K562 (cell line): Measurements from ENCODE around the gene STIL. TPM values are rescaled to one million over a fixed set of nuclear protein-coding genes. Genes with fewer than 3 reads are reported as not detected.

Experiments used
- ARNT ChIP-seq, 2 experiments: fragments of 450-650 bp; IDR thresholded peaks; 2 replicates each; pipeline ENCODE4 v1.6.1; 2016; ENCODE audit warnings: mild to moderate bottlenecking in 1 of 2
- MAX ChIP-seq: sonication (generic); formaldehyde crosslinking; IDR thresholded peaks from 2 replicates; pipeline ENCODE4 v1.9.0; 2022; ENCODE audit warnings: mild to moderate bottlenecking, missing genetic modification reagents
- MCM3 ChIP-seq: fragments of 450-650 bp; IDR thresholded peaks from 2 replicates; pipeline ENCODE4 v1.6.1; 2016
- SMARCA5 ChIP-seq: fragments of 450-650 bp; IDR thresholded peaks from 2 replicates; pipeline ENCODE4 v1.6.1; 2016
- SUPT5H ChIP-seq: fragments of 450-650 bp; IDR thresholded peaks from 2 replicates; pipeline ENCODE4 v1.6.1; 2016
- TEAD1 ChIP-seq, 2 experiments: fragments of 450-650 bp in 1 of 2; sonication (generic) in 1 of 2; formaldehyde crosslinking; IDR thresholded peaks; 2 replicates each; pipeline versions ENCODE4 v1.4.0 to v1.8.0; 2020 to 2022; ENCODE audit warnings: mild to moderate bottlenecking in 2 of 2, missing genetic modification reagents in 1 of 2
- TFE3 ChIP-seq: fragments of 450-650 bp; formaldehyde crosslinking; IDR thresholded peaks from 2 replicates; pipeline ENCODE4 v1.4.0; 2020; ENCODE audit warnings: mild to moderate bottlenecking, mixed read lengths
- THRAP3 ChIP-seq: fragments of 450-650 bp; IDR thresholded peaks from 2 replicates; pipeline ENCODE4 v1.6.1; 2016; ENCODE audit warnings: mild to moderate bottlenecking, inconsistent platforms, borderline replicate concordance
- ZNF212 ChIP-seq: fragments of 450-650 bp; formaldehyde crosslinking; IDR thresholded peaks from 2 replicates; pipeline ENCODE4 v1.4.0; 2020; ENCODE audit warnings: mild to moderate bottlenecking
- polyA plus RNA-seq, 8 experiments: library from polyadenylated mRNA; depleted of rRNA in 4 of 8; stranded (reverse) in 5 of 8; unstranded in 3 of 8; fragments of >200 nt; fragmentation: Nextera tagmentation in 2 of 8; fragmentation: Illumina TruSeq in 1 of 8; extraction: Ambion mirVana in 2 of 8; extraction: Trizol in 1 of 8; gene quantifications; 2 replicates each; pipeline versions ENCODE4 v1.2.1 to v1.2.3, GENCODE V29; 2011 to 2014; ENCODE audit warnings: inconsistent platforms in 1 of 8, missing spikeins in 1 of 8
- total RNA-seq, 7 experiments: library from RNA; depleted of rRNA in 6 of 7; stranded (reverse); fragments of >200 nt in 6 of 7; fragmentation: Illumina TruSeq in 2 of 7; extraction: Trizol in 2 of 7; gene quantifications; 2 replicates each; pipeline versions ENCODE4 v1.2.1 to v1.2.3, GENCODE V29; 2011 to 2021; ENCODE audit warnings: low replicate concordance in 1 of 7
- TF ChIP-seq, protein P1 (sequence below): fragments of 450-650 bp; IDR thresholded peaks from 2 replicates; pipeline ENCODE4 v1.6.1; 2016; ENCODE audit warnings: low read depth
- TF ChIP-seq, protein P2 (sequence below): fragments of 250-450 bp; sonication (Bioruptor Pico); IDR thresholded peaks from 2 replicates; pipeline ENCODE4 v1.4.0; 2020; ENCODE audit warnings: mild to moderate bottlenecking, moderate library complexity

STIL gene
- total and polyA plus RNA-seq, 9 of the 15 experiments (the other 6 are each of a cell fraction or from before 2014, with no cell fraction given) = 10.5 to 77.4 (median 39.6) TPM

DNA sequence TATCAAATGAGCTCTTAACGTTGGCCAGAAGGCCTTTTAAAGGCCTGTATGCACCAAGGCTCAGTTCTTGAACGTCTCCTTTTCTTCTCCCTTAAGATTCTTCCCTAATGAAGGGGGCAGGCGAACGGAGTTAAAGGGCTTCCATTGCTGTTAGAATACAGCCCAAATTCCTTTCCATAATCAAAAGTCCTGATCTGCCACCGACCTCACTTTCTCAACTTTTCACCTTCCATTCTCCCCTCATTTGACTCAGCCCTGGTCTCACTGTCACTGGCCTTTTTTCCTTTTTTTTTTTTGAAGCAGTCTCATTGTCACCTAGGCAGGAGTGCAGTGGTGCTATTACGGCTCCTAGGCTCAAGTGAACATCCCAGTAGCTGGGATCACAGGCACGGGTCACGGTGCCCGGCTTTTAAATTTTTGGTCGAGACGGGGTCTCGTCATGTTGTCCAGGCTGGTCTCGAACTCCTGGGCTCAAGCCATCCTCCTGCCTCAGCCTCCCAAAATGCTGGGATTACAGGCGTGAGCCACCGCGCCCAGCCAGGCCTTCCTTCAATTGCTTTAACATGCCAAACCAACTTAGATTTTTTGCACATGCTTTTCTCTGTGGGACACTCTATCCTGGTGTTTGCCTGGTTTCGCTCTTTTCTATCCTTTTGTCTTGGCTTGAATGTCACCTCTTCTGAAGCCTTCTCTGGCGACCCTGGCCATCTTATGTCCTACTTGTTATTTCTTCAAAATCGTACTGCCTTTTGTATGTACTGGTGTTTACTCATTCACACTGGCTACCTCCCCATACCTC, 19.0 kb upstream of the STIL start (continued):
- TF ChIP-seq, protein P1, sequence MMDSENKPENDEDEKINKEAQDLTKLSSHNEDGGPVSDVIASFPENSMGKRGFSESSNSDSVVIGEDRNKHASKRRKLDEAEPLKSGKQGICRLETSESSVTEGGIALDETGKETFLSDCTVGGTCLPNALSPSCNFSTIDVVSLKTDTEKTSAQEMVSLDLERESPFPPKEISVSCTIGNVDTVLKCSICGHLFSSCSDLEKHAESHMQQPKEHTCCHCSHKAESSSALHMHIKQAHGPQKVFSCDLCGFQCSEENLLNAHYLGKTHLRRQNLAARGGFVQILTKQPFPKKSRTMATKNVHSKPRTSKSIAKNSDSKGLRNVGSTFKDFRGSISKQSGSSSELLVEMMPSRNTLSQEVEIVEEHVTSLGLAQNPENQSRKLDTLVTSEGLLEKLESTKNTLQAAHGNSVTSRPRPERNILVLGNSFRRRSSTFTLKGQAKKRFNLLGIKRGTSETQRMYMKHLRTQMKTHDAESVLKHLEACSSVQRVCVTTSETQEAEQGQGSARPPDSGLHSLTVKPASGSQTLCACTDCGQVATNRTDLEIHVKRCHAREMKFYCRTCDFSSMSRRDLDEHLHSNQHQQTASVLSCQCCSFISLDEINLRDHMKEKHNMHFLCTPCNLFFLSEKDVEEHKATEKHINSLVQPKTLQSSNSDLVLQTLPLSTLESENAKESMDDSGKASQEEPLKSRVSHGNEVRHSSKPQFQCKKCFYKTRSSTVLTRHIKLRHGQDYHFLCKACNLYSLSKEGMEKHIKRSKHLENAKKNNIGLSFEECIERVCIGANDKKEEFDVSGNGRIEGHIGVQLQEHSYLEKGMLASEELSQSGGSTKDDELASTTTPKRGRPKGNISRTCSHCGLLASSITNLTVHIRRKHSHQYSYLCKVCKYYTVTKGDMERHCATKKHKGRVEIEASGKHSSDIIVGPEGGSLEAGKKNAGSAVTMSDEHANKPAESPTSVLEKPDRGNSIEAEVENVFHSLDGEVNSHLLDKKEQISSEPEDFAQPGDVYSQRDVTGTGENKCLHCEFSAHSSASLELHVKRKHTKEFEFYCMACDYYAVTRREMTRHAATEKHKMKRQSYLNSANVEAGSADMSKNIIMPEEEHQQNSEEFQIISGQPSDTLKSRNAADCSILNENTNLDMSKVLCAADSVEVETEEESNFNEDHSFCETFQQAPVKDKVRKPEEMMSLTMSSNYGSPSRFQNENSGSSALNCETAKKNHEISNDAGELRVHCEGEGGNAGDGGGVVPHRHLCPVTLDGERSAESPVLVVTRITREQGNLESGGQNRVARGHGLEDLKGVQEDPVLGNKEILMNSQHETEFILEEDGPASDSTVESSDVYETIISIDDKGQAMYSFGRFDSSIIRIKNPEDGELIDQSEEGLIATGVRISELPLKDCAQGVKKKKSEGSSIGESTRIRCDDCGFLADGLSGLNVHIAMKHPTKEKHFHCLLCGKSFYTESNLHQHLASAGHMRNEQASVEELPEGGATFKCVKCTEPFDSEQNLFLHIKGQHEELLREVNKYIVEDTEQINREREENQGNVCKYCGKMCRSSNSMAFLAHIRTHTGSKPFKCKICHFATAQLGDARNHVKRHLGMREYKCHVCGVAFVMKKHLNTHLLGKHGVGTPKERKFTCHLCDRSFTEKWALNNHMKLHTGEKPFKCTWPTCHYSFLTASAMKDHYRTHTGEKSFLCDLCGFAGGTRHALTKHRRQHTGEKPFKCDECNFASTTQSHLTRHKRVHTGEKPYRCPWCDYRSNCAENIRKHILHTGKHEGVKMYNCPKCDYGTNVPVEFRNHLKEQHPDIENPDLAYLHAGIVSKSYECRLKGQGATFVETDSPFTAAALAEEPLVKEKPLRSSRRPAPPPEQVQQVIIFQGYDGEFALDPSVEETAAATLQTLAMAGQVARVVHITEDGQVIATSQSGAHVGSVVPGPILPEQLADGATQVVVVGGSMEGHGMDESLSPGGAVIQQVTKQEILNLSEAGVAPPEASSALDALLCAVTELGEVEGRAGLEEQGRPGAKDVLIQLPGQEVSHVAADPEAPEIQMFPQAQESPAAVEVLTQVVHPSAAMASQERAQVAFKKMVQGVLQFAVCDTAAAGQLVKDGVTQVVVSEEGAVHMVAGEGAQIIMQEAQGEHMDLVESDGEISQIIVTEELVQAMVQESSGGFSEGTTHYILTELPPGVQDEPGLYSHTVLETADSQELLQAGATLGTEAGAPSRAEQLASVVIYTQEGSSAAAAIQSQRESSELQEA = peak; percentile 11; the same call in 1 of the 2 replicates
- no peak for TF ChIP-seq MCM3
- TF ChIP-seq ZNF212 = no peak
- TF ChIP-seq, protein P2, sequence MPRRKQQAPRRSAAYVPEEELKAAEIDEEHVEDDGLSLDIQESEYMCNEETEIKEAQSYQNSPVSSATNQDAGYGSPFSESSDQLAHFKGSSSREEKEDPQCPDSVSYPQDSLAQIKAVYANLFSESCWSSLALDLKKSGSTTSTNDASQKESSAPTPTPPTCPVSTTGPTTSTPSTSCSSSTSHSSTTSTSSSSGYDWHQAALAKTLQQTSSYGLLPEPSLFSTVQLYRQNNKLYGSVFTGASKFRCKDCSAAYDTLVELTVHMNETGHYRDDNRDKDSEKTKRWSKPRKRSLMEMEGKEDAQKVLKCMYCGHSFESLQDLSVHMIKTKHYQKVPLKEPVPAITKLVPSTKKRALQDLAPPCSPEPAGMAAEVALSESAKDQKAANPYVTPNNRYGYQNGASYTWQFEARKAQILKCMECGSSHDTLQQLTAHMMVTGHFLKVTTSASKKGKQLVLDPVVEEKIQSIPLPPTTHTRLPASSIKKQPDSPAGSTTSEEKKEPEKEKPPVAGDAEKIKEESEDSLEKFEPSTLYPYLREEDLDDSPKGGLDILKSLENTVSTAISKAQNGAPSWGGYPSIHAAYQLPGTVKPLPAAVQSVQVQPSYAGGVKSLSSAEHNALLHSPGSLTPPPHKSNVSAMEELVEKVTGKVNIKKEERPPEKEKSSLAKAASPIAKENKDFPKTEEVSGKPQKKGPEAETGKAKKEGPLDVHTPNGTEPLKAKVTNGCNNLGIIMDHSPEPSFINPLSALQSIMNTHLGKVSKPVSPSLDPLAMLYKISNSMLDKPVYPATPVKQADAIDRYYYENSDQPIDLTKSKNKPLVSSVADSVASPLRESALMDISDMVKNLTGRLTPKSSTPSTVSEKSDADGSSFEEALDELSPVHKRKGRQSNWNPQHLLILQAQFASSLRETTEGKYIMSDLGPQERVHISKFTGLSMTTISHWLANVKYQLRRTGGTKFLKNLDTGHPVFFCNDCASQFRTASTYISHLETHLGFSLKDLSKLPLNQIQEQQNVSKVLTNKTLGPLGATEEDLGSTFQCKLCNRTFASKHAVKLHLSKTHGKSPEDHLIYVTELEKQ (CRISPR knock-in tag) = no peak
- 0 out of 4 replicates have a peak, but pooled peaks of 1 of the 2 experiments have one; percentile 68 for TF ChIP-seq ARNT (IDR thresholded peaks at IDR 0.05)
- TF ChIP-seq TFE3 (CRISPR knock-in tag) = no peak
- peak in 1 of 2 experiments; percentile 63; a peak in 1 of 4 replicates for TF ChIP-seq TEAD1 (CRISPR knock-in tag; IDR thresholded peaks at IDR 0.05)
- 0 out of 2 replicates have a peak, but pooled peaks have one; percentile 65 for TF ChIP-seq THRAP3
- TF ChIP-seq MAX (CRISPR knock-in tag) = peak; percentile 7
- TF ChIP-seq SUPT5H = 0 out of 2 replicates have a peak, but pooled peaks have one; percentile 4
- TF ChIP-seq SMARCA5 = peak; percentile 92
